Liver (tissue), 9 donors: ENCODE data around the gene CREB5. TPM values are rescaled to one million over a fixed set of nuclear protein-coding genes. Genes with fewer than 3 reads are reported as not detected.

Source experiments
- DNase-seq: peaks from one replicate; pipeline ENCODE4 v3.0.0-alpha.2; 2017; ENCODE audit warnings: low spot score
- H3K27ac ChIP-seq, 2 donors: one replicate each; pipeline ENCODE4 v1.7.0; 2013; ENCODE audit warnings: inconsistent platforms in 2 of 2, low read length in 2 of 2, control low read depth in 1 of 2, low read depth in 1 of 2, mild to moderate bottlenecking in 1 of 2
- H3K27me3 ChIP-seq, 4 donors: one replicate each; pipeline versions ENCODE4 v1.6.1 to v1.7.0; 2013; ENCODE audit warnings: low read length in 3 of 4, inconsistent platforms in 1 of 4, mild to moderate bottlenecking in 1 of 4, moderate library complexity in 1 of 4; ENCODE audit not compliant: control insufficient read depth in 4 of 4, insufficient read depth in 4 of 4
- H3K36me3 ChIP-seq, 4 donors: one replicate each; pipeline versions ENCODE4 v1.6.1 to v1.7.0; 2013; ENCODE audit warnings: low read length in 3 of 4, mild to moderate bottlenecking in 3 of 4, low read depth in 1 of 4, moderate library complexity in 1 of 4; ENCODE audit not compliant: control insufficient read depth in 4 of 4, insufficient read depth in 3 of 4
- H3K4me1 ChIP-seq, 4 donors: one replicate each; pipeline versions ENCODE4 v1.6.1 to v1.7.0; 2013; ENCODE audit warnings: low read length in 3 of 4, mild to moderate bottlenecking in 3 of 4, moderate library complexity in 1 of 4; ENCODE audit not compliant: control insufficient read depth in 4 of 4, insufficient read depth in 4 of 4
- H3K4me3 ChIP-seq, 3 donors: one replicate each; pipeline versions ENCODE4 v1.6.1 to v1.7.0; 2013; ENCODE audit warnings: low read length in 3 of 3, control low read depth in 1 of 3, low read depth in 1 of 3, mild to moderate bottlenecking in 1 of 3
- H3K9ac ChIP-seq, 2 donors: one replicate each; pipeline ENCODE4 v1.7.0; 2013; ENCODE audit warnings: low read length in 2 of 2, mild to moderate bottlenecking in 2 of 2, moderate library complexity in 2 of 2, control low read depth in 1 of 2, low read depth in 1 of 2
- H3K9me3 ChIP-seq, 4 donors: one replicate each; pipeline versions ENCODE4 v1.6.1 to v1.7.0; 2013; ENCODE audit warnings: low read length in 3 of 4; ENCODE audit not compliant: control insufficient read depth in 4 of 4
- EGR1 ChIP-seq, 2 donors: IDR thresholded peaks; 2 replicates each; pipeline ENCODE4 v1.6.1; 2016 to 2018; ENCODE audit warnings: antibody characterized with exemption in 2 of 2, low read depth in 2 of 2
- FOXA1 ChIP-seq: IDR thresholded peaks from 2 replicates; pipeline ENCODE4 v1.6.1; 2016; ENCODE audit warnings: antibody characterized with exemption
- FOXA2 ChIP-seq: IDR thresholded peaks from 2 replicates; pipeline ENCODE4 v1.6.1; 2016; ENCODE audit warnings: antibody characterized with exemption
- GABPA ChIP-seq, 2 donors: IDR thresholded peaks in 1 of 2; conservative IDR thresholded peaks in 1 of 2; 2 replicates each; pipeline ENCODE4 v1.6.1; 2016; ENCODE audit warnings: antibody characterized with exemption in 2 of 2, mild to moderate bottlenecking in 1 of 2, moderate library complexity in 1 of 2
- HNF4A ChIP-seq, 2 donors: conservative IDR thresholded peaks; 2 replicates each; pipeline ENCODE4 v1.6.1; 2016; ENCODE audit warnings: antibody characterized with exemption in 2 of 2, mild to moderate bottlenecking in 2 of 2
- HNF4G ChIP-seq: IDR thresholded peaks from 2 replicates; pipeline ENCODE4 v1.6.1; 2016; ENCODE audit warnings: antibody characterized with exemption
- JUND ChIP-seq, 2 donors: IDR thresholded peaks; 2 replicates each; pipeline ENCODE4 v1.6.1; 2016; ENCODE audit warnings: antibody characterized with exemption in 2 of 2
- MAX ChIP-seq: IDR thresholded peaks from 2 replicates; pipeline ENCODE4 v1.6.1; 2016; ENCODE audit warnings: antibody characterized with exemption
- NR2F2 ChIP-seq: IDR thresholded peaks from 2 replicates; pipeline ENCODE4 v1.6.1; 2016; ENCODE audit warnings: antibody characterized with exemption
- RAD21 ChIP-seq, 2 donors: IDR thresholded peaks; 2 replicates each; pipeline ENCODE4 v1.6.1; 2016; ENCODE audit warnings: antibody characterized with exemption in 2 of 2, mild to moderate bottlenecking in 2 of 2
- REST ChIP-seq: IDR thresholded peaks from 2 replicates; pipeline ENCODE4 v1.6.1; 2016; ENCODE audit warnings: antibody characterized with exemption, mild to moderate bottlenecking
- RXRA ChIP-seq, 2 donors: IDR thresholded peaks; 2 replicates each; pipeline ENCODE4 v1.6.1; 2017 to 2018; ENCODE audit warnings: antibody characterized with exemption in 2 of 2, mild to moderate bottlenecking in 1 of 2
- SP1 ChIP-seq: IDR thresholded peaks from 2 replicates; pipeline ENCODE4 v1.6.1; 2018; ENCODE audit warnings: antibody characterized with exemption, mild to moderate bottlenecking
- TAF1 ChIP-seq: conservative IDR thresholded peaks from 2 replicates; pipeline ENCODE4 v1.6.1; 2016; ENCODE audit warnings: antibody characterized with exemption, mild to moderate bottlenecking
- YY1 ChIP-seq: IDR thresholded peaks from 2 replicates; pipeline ENCODE4 v1.6.1; 2016; ENCODE audit warnings: antibody characterized with exemption, mild to moderate bottlenecking
- WGBS: extraction: QIAGEN DNeasy Blood & Tissue Kit; methylation state at CpG from one replicate; pipeline ENCODE4 v1.1.7; 2013; 5-methylcytosine and 5-hydroxymethylcytosine counted together
- polyA plus RNA-seq, 2 donors: library from polyadenylated mRNA; stranded (reverse) in 1 of 2; unstranded in 1 of 2; fragments of 200-250 nt in 1 of 2; fragments of >200 nt in 1 of 2; fragmentation: Nextera tagmentation in 1 of 2; extraction: Ambion mirVana in 1 of 2; gene quantifications; one replicate each; pipeline versions ENCODE4 v1.2.1 to v1.2.3, GENCODE V29; 2013 to 2015
- total RNA-seq, 2 donors: library from RNA; depleted of rRNA; stranded (reverse); fragments of >200 nt; gene quantifications; one replicate each; pipeline ENCODE4 v1.2.3, GENCODE V29; 2014
- TF ChIP-seq, protein P1 (sequence below): fragments of 150-350 bp; IDR thresholded peaks from 2 replicates; pipeline ENCODE4 v1.5.1; 2017; ENCODE audit warnings: improper control_type of control experiment, low read depth, low read length; ENCODE audit not compliant: missing input control
- TF ChIP-seq, protein P2 (sequence below): IDR thresholded peaks from 2 replicates; pipeline ENCODE4 v1.6.1; 2016; ENCODE audit warnings: antibody characterized with exemption
- TF ChIP-seq, protein P3 (sequence below): IDR thresholded peaks from 2 replicates; pipeline ENCODE4 v1.6.1; 2016; ENCODE audit warnings: antibody characterized with exemption
- donor health status: healthy.
- donor health status: healthy.
- donor health status: healthy.
- donor health status: healthy.
- donor health status: healthy.

CREB5 gene
- total and polyA plus RNA-seq, 4 donors: 0.25 to 0.92 (median 0.67) TPM

DNA sequence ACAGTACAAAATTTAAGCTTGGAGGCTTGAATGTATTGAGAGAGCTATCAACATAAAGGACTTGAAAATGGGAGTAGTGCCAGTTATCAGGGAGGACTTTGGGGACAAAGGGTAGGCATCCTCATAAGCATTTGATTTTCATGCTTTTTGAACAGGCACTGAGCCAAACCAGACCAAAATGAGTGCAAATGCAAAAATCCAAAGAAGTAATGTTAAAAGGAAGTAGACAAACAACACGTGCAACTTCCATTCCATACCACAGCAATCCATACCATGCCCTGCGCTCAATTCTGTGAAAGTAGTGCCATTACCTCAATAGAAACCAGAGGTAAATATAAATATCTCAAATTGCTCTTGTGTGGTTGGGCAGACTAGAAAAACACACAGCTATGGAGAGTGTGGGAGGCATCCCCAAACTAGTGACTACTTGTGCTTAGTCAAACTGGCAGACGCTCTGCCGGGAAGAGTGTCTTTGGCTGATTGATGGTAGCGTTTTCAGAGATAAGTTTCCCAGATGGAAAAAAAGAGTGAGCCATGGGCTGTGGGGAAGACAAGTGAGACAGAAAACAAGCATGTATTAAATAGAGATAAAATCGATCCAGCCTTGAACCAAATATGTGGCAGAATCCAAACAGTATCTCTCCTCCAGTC, 161.5 kb downstream of the CREB5 start:
- no peak overlapping the region for H3K4me3 ChIP-seq
- WGBS: 62% methylated on average over 6 of the region's 6 CpGs
- no peak for DNase-seq
- TF ChIP-seq RXRA (IDR thresholded peaks at IDR 0.05) (no peak), TAF1 (no peak), FOXA1 (no peak), YY1 (no peak), JUND (IDR thresholded peaks at IDR 0.05) (no peak), MAX (no peak), HNF4G (no peak), HNF4A (conservative IDR thresholded peaks at IDR 0.05) (no peak), RAD21 (IDR thresholded peaks at IDR 0.05) (no peak), SP1 (no peak), REST (no peak), EGR1 (IDR thresholded peaks at IDR 0.05; ENCODE audit: low read depth in 2 of 2) (no peak), GABPA (IDR thresholded peaks at IDR 0.05 in 1 of 2, conservative IDR thresholded peaks at IDR 0.05 in 1 of 2) (no peak), NR2F2 (no peak), FOXA2 (no peak)
- TF ChIP-seq, protein P1, sequence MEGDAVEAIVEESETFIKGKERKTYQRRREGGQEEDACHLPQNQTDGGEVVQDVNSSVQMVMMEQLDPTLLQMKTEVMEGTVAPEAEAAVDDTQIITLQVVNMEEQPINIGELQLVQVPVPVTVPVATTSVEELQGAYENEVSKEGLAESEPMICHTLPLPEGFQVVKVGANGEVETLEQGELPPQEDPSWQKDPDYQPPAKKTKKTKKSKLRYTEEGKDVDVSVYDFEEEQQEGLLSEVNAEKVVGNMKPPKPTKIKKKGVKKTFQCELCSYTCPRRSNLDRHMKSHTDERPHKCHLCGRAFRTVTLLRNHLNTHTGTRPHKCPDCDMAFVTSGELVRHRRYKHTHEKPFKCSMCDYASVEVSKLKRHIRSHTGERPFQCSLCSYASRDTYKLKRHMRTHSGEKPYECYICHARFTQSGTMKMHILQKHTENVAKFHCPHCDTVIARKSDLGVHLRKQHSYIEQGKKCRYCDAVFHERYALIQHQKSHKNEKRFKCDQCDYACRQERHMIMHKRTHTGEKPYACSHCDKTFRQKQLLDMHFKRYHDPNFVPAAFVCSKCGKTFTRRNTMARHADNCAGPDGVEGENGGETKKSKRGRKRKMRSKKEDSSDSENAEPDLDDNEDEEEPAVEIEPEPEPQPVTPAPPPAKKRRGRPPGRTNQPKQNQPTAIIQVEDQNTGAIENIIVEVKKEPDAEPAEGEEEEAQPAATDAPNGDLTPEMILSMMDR: no peak
- TF ChIP-seq, protein P2, sequence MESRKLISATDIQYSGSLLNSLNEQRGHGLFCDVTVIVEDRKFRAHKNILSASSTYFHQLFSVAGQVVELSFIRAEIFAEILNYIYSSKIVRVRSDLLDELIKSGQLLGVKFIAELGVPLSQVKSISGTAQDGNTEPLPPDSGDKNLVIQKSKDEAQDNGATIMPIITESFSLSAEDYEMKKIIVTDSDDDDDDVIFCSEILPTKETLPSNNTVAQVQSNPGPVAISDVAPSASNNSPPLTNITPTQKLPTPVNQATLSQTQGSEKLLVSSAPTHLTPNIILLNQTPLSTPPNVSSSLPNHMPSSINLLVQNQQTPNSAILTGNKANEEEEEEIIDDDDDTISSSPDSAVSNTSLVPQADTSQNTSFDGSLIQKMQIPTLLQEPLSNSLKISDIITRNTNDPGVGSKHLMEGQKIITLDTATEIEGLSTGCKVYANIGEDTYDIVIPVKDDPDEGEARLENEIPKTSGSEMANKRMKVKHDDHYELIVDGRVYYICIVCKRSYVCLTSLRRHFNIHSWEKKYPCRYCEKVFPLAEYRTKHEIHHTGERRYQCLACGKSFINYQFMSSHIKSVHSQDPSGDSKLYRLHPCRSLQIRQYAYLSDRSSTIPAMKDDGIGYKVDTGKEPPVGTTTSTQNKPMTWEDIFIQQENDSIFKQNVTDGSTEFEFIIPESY: no peak
- TF ChIP-seq, protein P3, sequence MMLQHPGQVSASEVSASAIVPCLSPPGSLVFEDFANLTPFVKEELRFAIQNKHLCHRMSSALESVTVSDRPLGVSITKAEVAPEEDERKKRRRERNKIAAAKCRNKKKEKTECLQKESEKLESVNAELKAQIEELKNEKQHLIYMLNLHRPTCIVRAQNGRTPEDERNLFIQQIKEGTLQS: no peak
- no peak overlapping the region for H3K9ac ChIP-seq
- no peak overlapping the region for H3K27ac ChIP-seq
- H3K9me3 ChIP-seq: no peaks in the 10 kb centered on the region
- H3K27me3 ChIP-seq: peaks cover 0 to 36% (median 7%) of the 10 kb centered on the region in 4 donors
- no peaks in the 10 kb centered on the region for H3K4me1 ChIP-seq
- no peaks in the 10 kb centered on the region for H3K36me3 ChIP-seq
